HG02973 (cell line): ENCODE results near the gene ARMC3.

Source experiments
- ATAC-seq: cut with Tn5 transposase; IDR thresholded peaks from one replicate; pipeline ENCODE4 v1.9.1; 2021; ENCODE audit warnings: moderate library complexity; ENCODE audit not compliant: unreplicated experiment

The ARMC3 gene

GRCh38 chr10:22988581-22989360 lies 60.9 kb downstream of the ARMC3 start:
- no peak for ATAC-seq

GRCh38 chr10:22990443-22990842 lies 62.6 kb downstream of the ARMC3 start:
- no peak for ATAC-seq

- ATAC-seq = no peak
These were observed 64.2 kb downstream of the ARMC3 start for GRCh38 chr10:22992075-22992474.

GRCh38 chr10:22992621-22993020 lies 64.8 kb downstream of the ARMC3 start:
- no peak for ATAC-seq

- ATAC-seq = no peak
These were observed 65.5 kb downstream of the ARMC3 start for GRCh38 chr10:22993314-22993713.

- ATAC-seq = no peak
These were observed 69.2 kb downstream of the ARMC3 start for GRCh38 chr10:22997096-22997495.

GRCh38 chr10:22998091-22998490 lies 70.2 kb downstream of the ARMC3 start:
- no peak for ATAC-seq

GRCh38 chr10:22999942-23000341 lies 72.1 kb downstream of the ARMC3 start:
- ATAC-seq = no peak

GRCh38 chr10:23001901-23002516 lies 74.2 kb downstream of the ARMC3 start:
- ATAC-seq = no peak

GRCh38 chr10:23005150-23005549 lies 77.3 kb downstream of the ARMC3 start:
- ATAC-seq = no peak

- no peak for ATAC-seq
These were observed 85.9 kb downstream of the ARMC3 start for GRCh38 chr10:23013581-23014335.

GRCh38 chr10:23015021-23015707 lies 87.3 kb downstream of the ARMC3 start:
- peak; percentile 94 for ATAC-seq

GRCh38 chr10:23016636-23017035 lies 88.8 kb downstream of the ARMC3 start:
- ATAC-seq = no peak

- no peak for ATAC-seq
These were observed 91.8 kb downstream of the ARMC3 start for GRCh38 chr10:23019633-23020032.

- no peak for ATAC-seq
These were observed 93.6 kb downstream of the ARMC3 start for GRCh38 chr10:23021430-23021829.

- no peak for ATAC-seq
These were observed 96.1 kb downstream of the ARMC3 start for GRCh38 chr10:23024002-23024401.

GRCh38 chr10:23031318-23031717 lies 103.5 kb downstream of the ARMC3 start:
- no peak for ATAC-seq

GRCh38 chr10:23034790-23035189 lies 106.9 kb downstream of the ARMC3 start:
- no peak for ATAC-seq

- no peak for ATAC-seq
These were observed 107.7 kb downstream of the ARMC3 start for GRCh38 chr10:23035569-23035968.

GRCh38 chr10:23037152-23037551 lies 109.3 kb downstream of the ARMC3 start:
- no peak for ATAC-seq

- no peak for ATAC-seq
These were observed 109.7 kb downstream of the ARMC3 start for GRCh38 chr10:23037561-23037960.
